GM13977 (cell line): ENCODE data around the gene POFUT1.

Experiments
- DNase-seq: peaks from one replicate; pipeline ENCODE4 v3.0.0; 2012; ENCODE audit warnings: low spot score
- in situ Hi-C: fragments of 300-500 bp; cut with MboI; formaldehyde crosslinking; loops from one replicate; pipeline ENCODE4 v1.12.0; 2022; ENCODE audit warnings: low sequenced_read_pairs, low pct_unique_long_range_greater_than_20kb, mixed read lengths, inconsistent platforms; ENCODE audit not compliant: unreplicated experiment
- TF ChIP-seq, protein P1 (sequence below): IDR thresholded peaks from 2 replicates; pipeline ENCODE4 v1.5.1; 2012; ENCODE audit warnings: mild to moderate bottlenecking, control low read depth; ENCODE audit not compliant: insufficient read depth; ENCODE audit errors: extremely low read depth, missing control alignments

POFUT1 gene

DNA sequence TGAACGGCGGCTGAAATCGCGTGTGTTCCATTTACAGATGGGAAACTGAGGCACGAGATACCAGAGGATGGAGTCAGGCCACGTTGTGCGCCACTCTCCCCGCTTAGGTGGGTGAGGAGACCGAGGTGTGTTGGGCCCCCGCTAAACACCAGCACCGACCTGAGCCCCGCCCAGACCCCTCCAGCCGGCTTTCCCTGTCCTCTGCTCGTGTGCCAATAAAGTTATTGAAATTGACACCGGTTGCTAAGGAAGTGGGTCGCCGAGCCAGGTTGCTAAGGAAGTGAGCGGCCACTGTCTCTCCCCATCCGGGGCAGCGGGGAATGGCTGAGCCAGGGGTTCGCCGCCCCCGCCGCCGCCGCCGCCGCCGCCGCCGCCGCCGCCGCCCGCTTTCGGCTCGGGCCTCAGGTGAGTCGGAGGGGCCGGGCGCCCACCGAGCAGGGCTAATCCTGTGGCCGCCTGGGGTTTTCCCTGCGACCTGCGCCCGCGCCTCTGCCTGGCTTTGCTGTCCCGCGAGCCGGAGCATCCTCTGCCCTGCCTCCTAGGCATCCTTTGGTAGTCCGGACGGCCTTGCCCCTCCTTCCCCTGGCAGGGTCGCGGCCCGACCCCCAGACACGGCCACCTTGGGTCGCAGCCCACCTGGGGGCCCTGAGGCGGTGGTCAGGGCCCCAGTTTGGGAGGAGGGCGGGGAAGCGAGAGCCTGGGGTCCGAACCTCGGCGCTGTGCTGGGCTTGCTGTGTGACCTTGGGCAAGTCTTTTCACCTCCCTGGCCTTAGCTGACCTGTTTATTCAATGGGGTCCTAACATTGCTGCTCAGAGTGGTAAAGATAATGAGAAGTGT, 69.9 kb downstream of the POFUT1 start, which contains the start of gene KIF3B:
Gene KIF3B, plus strand, starts transcription at position 291 of the 838 bp plus-strand sequence. CDS start 32,127 bp downstream, outside the sequence.
- TF ChIP-seq, protein P1, sequence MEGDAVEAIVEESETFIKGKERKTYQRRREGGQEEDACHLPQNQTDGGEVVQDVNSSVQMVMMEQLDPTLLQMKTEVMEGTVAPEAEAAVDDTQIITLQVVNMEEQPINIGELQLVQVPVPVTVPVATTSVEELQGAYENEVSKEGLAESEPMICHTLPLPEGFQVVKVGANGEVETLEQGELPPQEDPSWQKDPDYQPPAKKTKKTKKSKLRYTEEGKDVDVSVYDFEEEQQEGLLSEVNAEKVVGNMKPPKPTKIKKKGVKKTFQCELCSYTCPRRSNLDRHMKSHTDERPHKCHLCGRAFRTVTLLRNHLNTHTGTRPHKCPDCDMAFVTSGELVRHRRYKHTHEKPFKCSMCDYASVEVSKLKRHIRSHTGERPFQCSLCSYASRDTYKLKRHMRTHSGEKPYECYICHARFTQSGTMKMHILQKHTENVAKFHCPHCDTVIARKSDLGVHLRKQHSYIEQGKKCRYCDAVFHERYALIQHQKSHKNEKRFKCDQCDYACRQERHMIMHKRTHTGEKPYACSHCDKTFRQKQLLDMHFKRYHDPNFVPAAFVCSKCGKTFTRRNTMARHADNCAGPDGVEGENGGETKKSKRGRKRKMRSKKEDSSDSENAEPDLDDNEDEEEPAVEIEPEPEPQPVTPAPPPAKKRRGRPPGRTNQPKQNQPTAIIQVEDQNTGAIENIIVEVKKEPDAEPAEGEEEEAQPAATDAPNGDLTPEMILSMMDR, result no peak
- in situ Hi-C loops, result no loop called here
- DNase-seq, result peak; percentile 95

DNA sequence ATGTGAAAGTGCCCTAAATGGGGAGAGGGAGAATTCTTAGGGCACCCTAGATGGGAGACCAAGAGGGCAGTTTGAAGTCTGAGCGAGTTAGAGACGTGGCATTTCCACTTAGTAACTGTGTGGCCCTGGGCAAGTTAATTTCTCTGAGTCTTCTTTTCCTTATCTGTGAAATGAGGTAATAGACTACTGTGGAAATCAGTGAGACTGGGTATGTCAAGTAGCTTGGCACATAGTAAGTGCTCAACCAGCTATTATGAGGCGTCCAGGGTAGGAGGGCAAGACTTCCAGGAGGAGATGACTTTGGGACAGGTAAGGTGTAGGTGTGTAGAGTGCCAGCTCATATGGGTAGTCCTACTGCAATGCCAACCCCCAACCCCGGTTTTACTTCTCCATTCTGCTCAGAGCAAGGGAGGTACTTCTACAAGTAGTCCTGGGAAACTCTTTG, 70.5 kb downstream of the POFUT1 start:
- TF ChIP-seq, protein P1, result no peak
- in situ Hi-C loops, result no loop called here
- DNase-seq, result peak; percentile 68

GRCh38 chr20:32281711-32282110, 74.0 kb downstream of the POFUT1 start:
- in situ Hi-C loops, result no loop called here
- TF ChIP-seq, protein P1, result no peak

GRCh38 chr20:32282461-32282860, 74.8 kb downstream of the POFUT1 start:
- TF ChIP-seq, protein P1, result no peak
- DNase-seq, result no peak
- in situ Hi-C loops, result no loop called here

More at GRCh38 chr20:32281711-32282110, 74.0 kb downstream of the POFUT1 start:
- no peak for DNase-seq

DNA sequence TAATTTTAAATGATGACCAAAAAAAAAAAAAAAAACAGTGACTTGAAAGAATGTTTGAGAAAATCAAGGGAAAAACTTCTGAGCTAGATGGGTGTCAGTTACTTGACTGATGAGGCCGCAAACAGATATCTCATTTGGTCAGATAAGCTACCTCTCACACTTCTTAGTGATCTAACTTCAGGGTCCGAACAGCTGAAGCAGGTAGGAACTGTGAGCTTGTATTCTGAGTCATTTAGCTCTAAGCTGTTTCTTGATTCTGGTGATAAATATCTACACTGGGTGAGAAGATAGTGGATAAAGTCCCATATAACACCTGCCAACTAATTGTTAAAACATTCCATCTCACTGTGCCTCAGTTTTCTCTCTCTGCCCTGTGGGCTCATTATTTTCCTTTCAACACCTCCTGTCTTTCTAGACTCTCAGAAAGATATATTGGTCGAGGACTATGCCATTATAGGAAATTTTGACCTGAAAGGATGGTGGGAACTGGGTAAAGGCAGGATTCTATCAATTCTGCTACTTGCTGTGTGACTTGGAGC, 77.5 kb downstream of the POFUT1 start:
- DNase-seq, result peak; percentile 34
- TF ChIP-seq, protein P1, result no peak
- in situ Hi-C loops, result no loop called here

DNA sequence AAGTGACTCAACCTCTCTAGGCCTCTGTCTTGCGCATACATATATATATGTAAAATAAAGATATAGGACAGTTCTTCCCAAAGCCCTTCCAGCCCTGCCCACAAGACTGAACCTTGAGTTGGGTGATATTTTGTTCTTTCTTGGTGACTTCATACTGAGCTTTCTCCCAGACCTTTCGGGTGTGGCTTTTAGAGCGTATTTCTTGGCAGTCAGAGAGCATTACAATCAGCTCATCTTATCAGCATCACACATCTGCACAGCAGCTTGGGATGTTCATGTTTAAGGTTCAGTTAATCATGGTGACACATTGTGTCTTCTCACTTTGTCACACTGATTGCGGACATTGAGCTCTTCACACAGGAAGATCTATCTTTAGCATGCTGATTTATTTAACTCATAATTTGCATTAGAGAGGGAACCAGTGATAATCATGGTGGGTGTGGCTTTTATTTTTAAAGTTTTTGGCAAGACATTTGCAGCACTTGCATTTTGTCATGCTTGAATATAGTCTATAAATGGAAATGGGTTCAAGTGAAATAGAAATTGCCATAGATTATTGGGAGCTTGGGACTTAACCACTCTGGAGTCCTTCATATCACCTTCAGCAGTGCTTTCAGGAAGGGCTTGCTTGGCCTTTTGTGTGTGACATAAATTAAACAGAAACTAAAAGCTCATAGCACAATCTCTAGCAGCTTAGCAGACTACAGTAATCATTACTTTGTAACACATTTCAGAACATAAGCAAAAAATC, 78.1 kb downstream of the POFUT1 start:
- TF ChIP-seq, protein P1, result no peak
- peak; percentile 62 for DNase-seq
- in situ Hi-C loops, result no loop called here
